Activated naive CD8-positive, alpha-beta T cell treated with anti-CD3 and anti-CD28 coated beads, Interleukin-2, amount 10 ng/mL, durations not matched to agents 7 days and 5 days (primary cell): ENCODE results near the gene NXNL2. TPM values are rescaled to one million over a fixed set of nuclear protein-coding genes. Genes with fewer than 3 reads are reported as not detected.

Experiments used
- ATAC-seq: fragments of 150-1000 bp; cut with Tn5 transposase; one replicate; pipeline ENCODE4 v1.10.0; 2021; ENCODE audit warnings: low read depth, moderate library complexity
- POLR2A ChIA-PET: fragments of 350-600 bp; sonication (Branson Sonifier 250); formaldehyde crosslinking; loops from one replicate; lab custom pipeline; 2021; ENCODE audit warnings: antibody characterized with exemption; lab: Charles Lee
- DNase-seq: peaks from one replicate; pipeline ENCODE4 v3.0.0; 2021
- H3K27ac Mint-ChIP-seq: one replicate; pipeline ENCODE4 v1.8.0; 2022; ENCODE audit warnings: mild to moderate bottlenecking, mixed read lengths
- H3K27me3 Mint-ChIP-seq: one replicate; pipeline ENCODE4 v1.8.0; 2022; ENCODE audit warnings: mild to moderate bottlenecking, moderate library complexity, mixed read lengths
- H3K36me3 Mint-ChIP-seq: one replicate; pipeline ENCODE4 v1.8.0; 2021; ENCODE audit warnings: mild to moderate bottlenecking, mixed read lengths
- H3K4me1 Mint-ChIP-seq: one replicate; pipeline ENCODE4 v1.8.0; 2021; ENCODE audit warnings: mixed read lengths
- H3K4me3 Mint-ChIP-seq: one replicate; pipeline ENCODE4 v1.8.0; 2022; ENCODE audit warnings: mild to moderate bottlenecking, moderate library complexity, mixed read lengths
- H3K9me3 Mint-ChIP-seq: one replicate; pipeline ENCODE4 v1.8.0; 2021; ENCODE audit warnings: mixed read lengths
- total RNA-seq, 2 experiments: library from RNA; stranded (reverse); gene quantifications; one replicate each; pipeline ENCODE4 v1.2.3, GENCODE V29; 2021

The NXNL2 gene
- total RNA-seq, 2 experiments from 2014 or later: not detected

- H3K4me1 Mint-ChIP-seq: no peaks in the 10 kb centered on the region
- no peaks in the 10 kb centered on the region for H3K36me3 Mint-ChIP-seq
- H3K4me3 Mint-ChIP-seq: no peak overlapping the region
- H3K27ac Mint-ChIP-seq: no peak overlapping the region
- DNase-seq (no peak), ATAC-seq (no peak)
- H3K9me3 Mint-ChIP-seq: no peaks in the 10 kb centered on the region
- peaks cover 17% of the 10 kb centered on the region for H3K27me3 Mint-ChIP-seq
- POLR2A ChIA-PET: no interaction called here
These were observed 13.7 kb upstream of the NXNL2 start for GRCh38 chr9:88521308-88521707.

GRCh38 chr9:88522360-88522759 is 12.6 kb upstream of the NXNL2 start:
- Mint-ChIP-seq H3K4me1 (no peaks in the 10 kb centered on the region), H3K36me3 (no peaks in the 10 kb centered on the region), H3K27me3 (peaks cover 15% of the 10 kb centered on the region), H3K4me3 (no peak overlapping the region), H3K27ac (no peak overlapping the region), H3K9me3 (no peaks in the 10 kb centered on the region)
- POLR2A ChIA-PET: no interaction called here
- DNase-seq (no peak), ATAC-seq (no peak)

GRCh38 chr9:88523056-88523455 is 11.9 kb upstream of the NXNL2 start:
- DNase-seq (no peak), ATAC-seq (no peak)
- H3K27ac Mint-ChIP-seq: no peak overlapping the region
- no peaks in the 10 kb centered on the region for H3K36me3 Mint-ChIP-seq
- peaks cover 15% of the 10 kb centered on the region for H3K27me3 Mint-ChIP-seq
- H3K4me1 Mint-ChIP-seq: no peaks in the 10 kb centered on the region
- H3K9me3 Mint-ChIP-seq: no peaks in the 10 kb centered on the region
- H3K4me3 Mint-ChIP-seq: no peak overlapping the region
- POLR2A ChIA-PET: no interaction called here

- DNase-seq (no peak), ATAC-seq (no peak)
- H3K36me3 Mint-ChIP-seq: no peaks in the 10 kb centered on the region
- POLR2A ChIA-PET: no interaction called here
- H3K9me3 Mint-ChIP-seq: no peaks in the 10 kb centered on the region
- no peak overlapping the region for H3K27ac Mint-ChIP-seq
- no peak overlapping the region for H3K4me3 Mint-ChIP-seq
- peaks cover 1% of the 10 kb centered on the region for H3K4me1 Mint-ChIP-seq
- peaks cover 23% of the 10 kb centered on the region for H3K27me3 Mint-ChIP-seq
These were observed 10.1 kb upstream of the NXNL2 start for GRCh38 chr9:88524911-88525310.

- H3K27ac Mint-ChIP-seq: no peak overlapping the region
- peaks cover 6% of the 10 kb centered on the region for H3K4me1 Mint-ChIP-seq
These were observed 7.4 kb upstream of the NXNL2 start for GRCh38 chr9:88527618-88528017.

GRCh38 chr9:88528080-88528790 is 6.7 kb upstream of the NXNL2 start:
- Mint-ChIP-seq H3K4me3 (no peak overlapping the region), H3K36me3 (no peaks in the 10 kb centered on the region), H3K27ac (no peak overlapping the region), H3K9me3 (no peaks in the 10 kb centered on the region), H3K4me1 (peaks cover 8% of the 10 kb centered on the region), H3K27me3 (peaks cover 49% of the 10 kb centered on the region)
- ATAC-seq (no peak), DNase-seq (no peak)
- POLR2A ChIA-PET: no interaction called here

More at GRCh38 chr9:88527618-88528017, 7.4 kb upstream of the NXNL2 start:
- POLR2A ChIA-PET: no interaction called here
- Mint-ChIP-seq H3K27me3 (peaks cover 43% of the 10 kb centered on the region), H3K36me3 (no peaks in the 10 kb centered on the region), H3K4me3 (no peak overlapping the region), H3K9me3 (no peaks in the 10 kb centered on the region)
- ATAC-seq (no peak), DNase-seq (no peak)

GRCh38 chr9:88529496-88529895 is 5.5 kb upstream of the NXNL2 start:
- POLR2A ChIA-PET: no interaction called here
- H3K4me3 Mint-ChIP-seq: no peak overlapping the region
- H3K27me3 Mint-ChIP-seq: peaks cover 50% of the 10 kb centered on the region

GRCh38 chr9:88530051-88530450 is 4.9 kb upstream of the NXNL2 start:
- POLR2A ChIA-PET: no interaction called here
- Mint-ChIP-seq H3K36me3 (no peaks in the 10 kb centered on the region), H3K27me3 (peaks cover 50% of the 10 kb centered on the region), H3K4me3 (no peak overlapping the region), H3K27ac (no peak overlapping the region), H3K4me1 (peaks cover 10% of the 10 kb centered on the region), H3K9me3 (no peaks in the 10 kb centered on the region)
- DNase-seq: no peak
- no peak for ATAC-seq

More at GRCh38 chr9:88529496-88529895, 5.5 kb upstream of the NXNL2 start:
- Mint-ChIP-seq H3K36me3 (no peaks in the 10 kb centered on the region), H3K9me3 (no peaks in the 10 kb centered on the region), H3K27ac (no peak overlapping the region), H3K4me1 (peaks cover 10% of the 10 kb centered on the region)
- DNase-seq (no peak), ATAC-seq (no peak)

GRCh38 chr9:88531920-88532698 is 2.9 kb upstream of the NXNL2 start:
- Mint-ChIP-seq H3K4me3 (no peak overlapping the region), H3K27me3 (peaks cover 64% of the 10 kb centered on the region), H3K27ac (no peak overlapping the region), H3K9me3 (no peaks in the 10 kb centered on the region), H3K4me1 (peaks cover 10% of the 10 kb centered on the region), H3K36me3 (no peaks in the 10 kb centered on the region)
- DNase-seq (peak; percentile 37), ATAC-seq (no peak)
- POLR2A ChIA-PET: interaction anchor here (0.7 kb wide), 1 partner anchor 23 kb away, joined by 4 read pairs; no protein-coding TSS in a partner anchor

GRCh38 chr9:88533951-88534455 is 975 bp upstream of the NXNL2 start:
- H3K9me3 Mint-ChIP-seq: no peaks in the 10 kb centered on the region
- ATAC-seq (no peak), DNase-seq (no peak)
- peak overlapping the region; percentile 37 for H3K4me3 Mint-ChIP-seq
- POLR2A ChIA-PET: no interaction called here
- H3K4me1 Mint-ChIP-seq: peaks cover 18% of the 10 kb centered on the region
- peaks cover 72% of the 10 kb centered on the region for H3K27me3 Mint-ChIP-seq
- no peak overlapping the region for H3K27ac Mint-ChIP-seq
- no peaks in the 10 kb centered on the region for H3K36me3 Mint-ChIP-seq

GRCh38 chr9:88535226-88536022 is 446 bp downstream of the NXNL2 start:
- Mint-ChIP-seq H3K4me1 (peaks cover 17% of the 10 kb centered on the region), H3K36me3 (no peaks in the 10 kb centered on the region), H3K4me3 (peak overlapping the region; percentile 68), H3K9me3 (no peaks in the 10 kb centered on the region), H3K27ac (no peak overlapping the region), H3K27me3 (peaks cover 64% of the 10 kb centered on the region)
- DNase-seq: peak; percentile 42
- POLR2A ChIA-PET: no interaction called here
- peak; percentile 15 for ATAC-seq

- ATAC-seq (no peak), DNase-seq (no peak)
- Mint-ChIP-seq H3K36me3 (no peaks in the 10 kb centered on the region), H3K4me1 (peaks cover 17% of the 10 kb centered on the region), H3K27ac (no peak overlapping the region), H3K9me3 (no peaks in the 10 kb centered on the region), H3K4me3 (no peak overlapping the region), H3K27me3 (peaks cover 59% of the 10 kb centered on the region)
- POLR2A ChIA-PET: no interaction called here
These were observed 996 bp downstream of the NXNL2 start for GRCh38 chr9:88536023-88536324.

- Mint-ChIP-seq H3K4me1 (peaks cover 15% of the 10 kb centered on the region), H3K9me3 (no peaks in the 10 kb centered on the region), H3K4me3 (no peak overlapping the region), H3K27ac (no peak overlapping the region), H3K27me3 (peaks cover 48% of the 10 kb centered on the region), H3K36me3 (no peaks in the 10 kb centered on the region)
- POLR2A ChIA-PET: no interaction called here
- ATAC-seq: no peak
- no peak for DNase-seq
These were observed 2.2 kb downstream of the NXNL2 start for GRCh38 chr9:88536951-88537760.
